Panc1 (cell line): ENCODE results near the gene IQCN. TPM values are rescaled to one million over a fixed set of nuclear protein-coding genes. Genes with fewer than 3 reads are reported as not detected.

Experiments
- ATAC-seq: fragments of 200-7000 bp; cut with Tn5 transposase; 2 replicates; pipeline ENCODE4 v1.9.1; 2020; ENCODE audit warnings: mild to moderate bottlenecking, moderate library complexity
- BruUV-seq: library from RNA; stranded (reverse); fragments of 400-500 nt; replicated peaks from 2 replicates; lab custom pipeline; 2021; lab: Mats Ljungman, UMichigan
- CTCF ChIA-PET: fragments of 300-600 bp; sonication (Branson Sonifier 250); formaldehyde crosslinking; loops from one replicate; lab custom pipeline; 2022; ENCODE audit warnings: antibody characterized with exemption; lab: Charles Lee
- POLR2A ChIA-PET: fragments of 300-600 bp; sonication (Branson Sonifier 250); formaldehyde crosslinking; loops from one replicate; lab custom pipeline; 2022; ENCODE audit warnings: antibody characterized with exemption; lab: Charles Lee
- DNase-seq: peaks from one replicate; pipeline ENCODE4 v3.0.0-alpha.2; 2010; ENCODE audit warnings: low read depth, low spot score
- H3K27ac ChIP-seq: 2 replicates; pipeline ENCODE4 v1.5.1; 2011; ENCODE audit warnings: mild to moderate bottlenecking, low read length, inconsistent platforms
- H3K27me3 ChIP-seq: fragments of 200-500 bp; sonication (Bioruptor generic); 2 replicates; pipeline ENCODE4 v1.6.0; 2014; ENCODE audit warnings: low read length, inconsistent platforms; ENCODE audit not compliant: control insufficient read depth, insufficient read depth
- H3K36me3 ChIP-seq: fragments of 200-500 bp; sonication (Bioruptor generic); 2 replicates; pipeline ENCODE4 v1.5.1; 2014; ENCODE audit warnings: inconsistent platforms, mild to moderate bottlenecking, low read length, moderate library complexity; ENCODE audit not compliant: control insufficient read depth, insufficient read depth
- H3K4me1 ChIP-seq: 2 replicates; pipeline ENCODE4 v1.5.1; 2011; ENCODE audit warnings: inconsistent platforms, mild to moderate bottlenecking, low read length, moderate library complexity; ENCODE audit not compliant: control insufficient read depth, insufficient read depth
- H3K4me3 ChIP-seq, 2 experiments: 2 replicates each; pipeline ENCODE4 v1.5.1; 2011 to 2012; ENCODE audit warnings: low read depth in 2 of 2, low read length in 2 of 2, mild to moderate bottlenecking in 2 of 2, inconsistent platforms in 1 of 2, moderate library complexity in 1 of 2
- H3K9me3 ChIP-seq: fragments of 200-500 bp; sonication (Bioruptor generic); 2 replicates; pipeline ENCODE4 v1.5.1; 2014; ENCODE audit warnings: low read depth, mild to moderate bottlenecking, inconsistent platforms, low read length, moderate library complexity; ENCODE audit not compliant: control insufficient read depth, insufficient read depth
- CTCF ChIP-seq: fragments of 450-650 bp; IDR thresholded peaks from 2 replicates; pipeline ENCODE4 v1.5.1; 2017; ENCODE audit warnings: mild to moderate bottlenecking
- POLR2AphosphoS5 ChIP-seq: IDR thresholded peaks from 2 replicates; pipeline ENCODE4 v1.6.1; 2012; ENCODE audit warnings: mild to moderate bottlenecking, low read depth, low read length, moderate library complexity
- REST ChIP-seq, 2 experiments: IDR thresholded peaks; 2 replicates each; pipeline ENCODE4 v1.6.1; 2011 to 2012; ENCODE audit warnings: low read depth in 2 of 2, control low read depth in 1 of 2, low read length in 1 of 2, mild to moderate bottlenecking in 1 of 2, moderate library complexity in 1 of 2; ENCODE audit not compliant: insufficient read depth in 1 of 2
- SIN3A ChIP-seq: IDR thresholded peaks from 2 replicates; pipeline ENCODE4 v1.6.1; 2012; ENCODE audit warnings: low read depth, mild to moderate bottlenecking, low read length, moderate library complexity, borderline replicate concordance; ENCODE audit not compliant: insufficient read depth
- TCF7L2 ChIP-seq: IDR thresholded peaks from 2 replicates; pipeline ENCODE4 v1.6.1; 2011; ENCODE audit warnings: mild to moderate bottlenecking, low read depth, low read length, inconsistent platforms
- in situ Hi-C: cut with HindIII; loops from 2 replicates; pipeline ENCODE4 v1.10.0; 2016; ENCODE audit warnings: low sequenced_read_pairs, low pct_unique_long_range_greater_than_20kb
- intact Hi-C: fragments of 100-400 bp; cut with micrococcal nuclease; formaldehyde crosslinking; loops from one replicate; pipeline ENCODE4 v1.10.0; 2022; ENCODE audit not compliant: unreplicated experiment
- total RNA-seq: library from RNA; stranded (reverse); gene quantifications from one replicate; pipeline ENCODE4 v1.2.1, GENCODE V29; 2021; ENCODE audit not compliant: unreplicated experiment

IQCN gene
- total RNA-seq, 1 experiment from 2014 or later: 2.5 TPM

GRCh38 chr19:18234194-18234593, 40.1 kb downstream of the IQCN start:
- Histone ChIP-seq H3K27ac (no peak overlapping the region), H3K4me1 (no peaks in the 10 kb centered on the region), H3K27me3 (no peaks in the 10 kb centered on the region), H3K9me3 (no peaks in the 10 kb centered on the region), H3K4me3 (no peak overlapping the region), H3K36me3 (no peaks in the 10 kb centered on the region)
- TF ChIP-seq REST (IDR thresholded peaks at IDR 0.05; ENCODE audit: insufficient read depth in 1 of 2, low read depth in 2 of 2, low read length in 1 of 2): no peak
- no peak for TF ChIP-seq CTCF
- no peak for TF ChIP-seq POLR2AphosphoS5
- ChIA-PET CTCF (no interaction called here), POLR2A (no interaction called here)
- in situ Hi-C loops (no loop called here), intact Hi-C loops (no loop called here)
- DNase-seq (no peak), ATAC-seq (no peak)
- BruUV-seq: no TSS peak

GRCh38 chr19:18233224-18233825, 40.9 kb downstream of the IQCN start:
- ATAC-seq: no peak
- no TSS peak for BruUV-seq
- DNase-seq: no peak
- ChIA-PET POLR2A (no interaction called here), CTCF (no interaction called here)
- Histone ChIP-seq H3K36me3 (no peaks in the 10 kb centered on the region), H3K27ac (no peak overlapping the region), H3K4me3 (no peak overlapping the region), H3K4me1 (no peaks in the 10 kb centered on the region), H3K9me3 (no peaks in the 10 kb centered on the region), H3K27me3 (no peaks in the 10 kb centered on the region)
- in situ Hi-C loops: no loop called here
- TF ChIP-seq POLR2AphosphoS5 (no peak), TCF7L2 (no peak), CTCF (no peak), SIN3A (no peak), REST (IDR thresholded peaks at IDR 0.05; ENCODE audit: insufficient read depth in 1 of 2, low read depth in 2 of 2, low read length in 1 of 2) (peak; percentile 92 to 94)
- intact Hi-C loops: no loop called here
